A549 (cell line): ENCODE measurements around the gene LRRC8A. TPM values are rescaled to one million over a fixed set of nuclear protein-coding genes. Genes with fewer than 3 reads are reported as not detected.

Experiments used
- ATAC-seq, 2 experiments: fragments of 200-7000 bp in 1 of 2; fragments of >200 bp in 1 of 2; cut with Nextera tagmentation in 1 of 2; cut with Tn5 transposase in 1 of 2; 3 replicates each; pipeline versions ENCODE4 v1.8.0 to v1.9.1; 2018 to 2020; ENCODE audit warnings: mild to moderate bottlenecking in 1 of 2, moderate library complexity in 1 of 2
- CTCF ChIA-PET: fragments of 300-600 bp; sonication (Branson Sonifier 250); formaldehyde crosslinking; extraction: SDS; loops from one replicate; lab custom pipeline; 2021; ENCODE audit warnings: antibody characterized with exemption, inconsistent platforms; lab: Yijun Ruan, JAX
- POLR2A ChIA-PET: fragments of 350-600 bp; formaldehyde crosslinking; extraction: SDS; loops from one replicate; lab custom pipeline; 2021; ENCODE audit warnings: antibody characterized with exemption, inconsistent platforms; lab: Yijun Ruan, JAX
- DNase-seq, 2 experiments: peaks; one replicate each; pipeline versions ENCODE4 v3.0.0 to v3.0.0-alpha.2; 2011 to 2016; ENCODE audit warnings: low read depth in 1 of 2, low spot score in 1 of 2
- FAIRE-seq: peaks from 2 replicates; lab custom pipeline; 2011; peaks lifted over from hg19 to GRCh38; lab: Jason Lieb, UNC
- H3K27ac ChIP-seq, 2 experiments: fragments of >200 bp; sonication (Bioruptor Twin); formaldehyde crosslinking; 3 replicates each; pipeline ENCODE4 v1.5.1; 2016 to 2017
- H3K4me1 ChIP-seq: fragments of >200 bp; sonication (Bioruptor Twin); formaldehyde crosslinking; 3 replicates; pipeline ENCODE4 v1.6.1; 2016
- H3K4me2 ChIP-seq: fragments of >200 bp; sonication (Bioruptor Twin); formaldehyde crosslinking; 3 replicates; pipeline ENCODE4 v1.6.1; 2016
- H3K4me3 ChIP-seq: fragments of >200 bp; sonication (Bioruptor Twin); formaldehyde crosslinking; 3 replicates; pipeline ENCODE4 v1.5.1; 2016
- H3K9me3 ChIP-seq: fragments of >200 bp; sonication (Bioruptor Twin); formaldehyde crosslinking; 3 replicates; pipeline ENCODE4 v1.6.1; 2016
- EHF ChIP-seq: fragments of 250-450 bp; sonication (Bioruptor Pico); IDR thresholded peaks from 2 replicates; pipeline ENCODE4 v1.5.0; 2020; ENCODE audit warnings: mild to moderate bottlenecking
- EHMT2 ChIP-seq: fragments of 200-600 bp; sonication (generic); IDR thresholded peaks from 2 replicates; pipeline ENCODE4 v1.6.1; 2016; ENCODE audit warnings: antibody characterized with exemption, low read depth, mild to moderate bottlenecking, moderate library complexity
- ESRRA ChIP-seq: fragments of 150-350 bp; IDR thresholded peaks from 2 replicates; pipeline ENCODE4 v1.6.1; 2014; ENCODE audit warnings: mild to moderate bottlenecking, low read length, borderline replicate concordance
- FOSB ChIP-seq: fragments of 250-450 bp; sonication (Bioruptor Pico); IDR thresholded peaks from 2 replicates; pipeline ENCODE4 v1.5.0; 2020; ENCODE audit warnings: mild to moderate bottlenecking, moderate library complexity
- HDAC2 ChIP-seq: fragments of 200-600 bp; sonication (generic); IDR thresholded peaks from 2 replicates; pipeline ENCODE4 v1.6.1; 2016
- HOXA7 ChIP-seq: fragments of 250-450 bp; sonication (Bioruptor Pico); IDR thresholded peaks from 2 replicates; pipeline ENCODE4 v1.5.0; 2020; ENCODE audit warnings: mild to moderate bottlenecking, moderate library complexity
- HOXB13 ChIP-seq: fragments of 250-450 bp; sonication (Bioruptor Pico); IDR thresholded peaks from 2 replicates; pipeline ENCODE4 v1.5.0; 2020; ENCODE audit warnings: low read depth, mild to moderate bottlenecking, moderate library complexity
- JUN ChIP-seq, 2 experiments: fragments of >200 bp; sonication (Bioruptor Twin); formaldehyde crosslinking; IDR thresholded peaks; 2 replicates in 1 of 2; 3 replicates in 1 of 2; pipeline ENCODE4 v1.6.1; 2016 to 2017
- KDM1A ChIP-seq: fragments of 200-600 bp; sonication (generic); IDR thresholded peaks from 2 replicates; pipeline ENCODE4 v1.6.1; 2016; ENCODE audit warnings: low read depth, mild to moderate bottlenecking
- KDM5A ChIP-seq: fragments of 200-600 bp; sonication (generic); IDR thresholded peaks from 2 replicates; pipeline ENCODE4 v1.6.1; 2016; ENCODE audit warnings: antibody characterized with exemption, mild to moderate bottlenecking
- MAFK ChIP-seq: fragments of 450-650 bp; IDR thresholded peaks from 2 replicates; pipeline ENCODE4 v1.6.1; 2014; ENCODE audit not compliant: partially characterized antibody
- MAZ ChIP-seq: fragments of 150-350 bp; IDR thresholded peaks from 2 replicates; pipeline ENCODE4 v1.6.1; 2014; ENCODE audit warnings: antibody characterized with exemption, low read depth, low read length, borderline replicate concordance
- NPAS2 ChIP-seq: fragments of 250-450 bp; sonication (Bioruptor Pico); IDR thresholded peaks from 2 replicates; pipeline ENCODE4 v1.8.0; 2022; ENCODE audit warnings: mild to moderate bottlenecking, moderate library complexity, borderline replicate concordance
- POLR2A ChIP-seq: IDR thresholded peaks from 2 replicates; pipeline ENCODE4 v1.6.1; 2012; ENCODE audit warnings: mild to moderate bottlenecking, low read length
- RAD21 ChIP-seq, 2 experiments: fragments of >200 bp in 1 of 2; sonication (Bioruptor Twin) in 1 of 2; formaldehyde crosslinking in 1 of 2; IDR thresholded peaks in 1 of 2; conservative IDR thresholded peaks in 1 of 2; 2 replicates in 1 of 2; 3 replicates in 1 of 2; pipeline ENCODE4 v1.6.1; 2012 to 2018; ENCODE audit warnings: inconsistent platforms in 1 of 2
- RARB ChIP-seq: fragments of 250-450 bp; sonication (Bioruptor Pico); IDR thresholded peaks from 2 replicates; pipeline ENCODE4 v1.8.0; 2021; ENCODE audit warnings: mild to moderate bottlenecking, moderate library complexity
- TP53 ChIP-seq: fragments of 250-450 bp; sonication (Bioruptor Pico); IDR thresholded peaks from 2 replicates; pipeline ENCODE4 v1.5.0; 2021; ENCODE audit warnings: mild to moderate bottlenecking, moderate library complexity
- ZNF302 ChIP-seq: fragments of 250-450 bp; sonication (Bioruptor Pico); IDR thresholded peaks from 2 replicates; pipeline ENCODE4 v1.9.0; 2021; ENCODE audit warnings: inconsistent platforms, mild to moderate bottlenecking, moderate library complexity
- WGBS: methylation state at CpG from one replicate; pipeline ENCODE4 v1.1.6; 2017; ENCODE audit errors: missing lambda C conversion rate; 5-methylcytosine and 5-hydroxymethylcytosine counted together
- polyA plus RNA-seq, 4 experiments: library from polyadenylated mRNA; depleted of rRNA in 3 of 4; stranded (reverse); fragments of >200 nt; fragmentation: RNase III in 1 of 4; extraction: RNeasy Plus Mini Kit Qiagen cat#74134 plus additional on column Dnase treatment in 1 of 4; gene quantifications; 2 replicates in 3 of 4; 3 replicates in 1 of 4; pipeline ENCODE4 v1.2.3, GENCODE V29; 2011 to 2017
- TF ChIP-seq, protein P1 (sequence below): fragments of 250-450 bp; sonication (Bioruptor Pico); IDR thresholded peaks from 2 replicates; pipeline ENCODE4 v1.5.0; 2021; ENCODE audit warnings: mild to moderate bottlenecking, moderate library complexity, borderline replicate concordance
- TF ChIP-seq, protein P2 (sequence below): fragments of 450-650 bp; IDR thresholded peaks from 2 replicates; pipeline ENCODE4 v1.6.1; 2014; ENCODE audit warnings: antibody characterized with exemption
- TF ChIP-seq, protein P3 (sequence below): IDR thresholded peaks from 2 replicates; pipeline ENCODE4 v1.6.1; 2012
- TF ChIP-seq, protein P4 (sequence below): fragments of >200 bp; sonication (Bioruptor Twin); formaldehyde crosslinking; IDR thresholded peaks from 3 replicates; pipeline ENCODE4 v1.6.1; 2016
- TF ChIP-seq, protein P5 (sequence below): fragments of 250-450 bp; sonication (Bioruptor Pico); IDR thresholded peaks from 2 replicates; pipeline ENCODE4 v1.5.0; 2020; ENCODE audit warnings: low read depth, mild to moderate bottlenecking, moderate library complexity
- TF ChIP-seq, protein P6 (sequence below): fragments of >200 bp; sonication (Bioruptor Twin); formaldehyde crosslinking; IDR thresholded peaks from 3 replicates; pipeline ENCODE4 v1.5.1; 2016

The LRRC8A gene
- polyA plus RNA-seq, 2 of the 4 experiments (the other 2 are of a cell fraction): 22.9 to 25.9 TPM

DNA sequence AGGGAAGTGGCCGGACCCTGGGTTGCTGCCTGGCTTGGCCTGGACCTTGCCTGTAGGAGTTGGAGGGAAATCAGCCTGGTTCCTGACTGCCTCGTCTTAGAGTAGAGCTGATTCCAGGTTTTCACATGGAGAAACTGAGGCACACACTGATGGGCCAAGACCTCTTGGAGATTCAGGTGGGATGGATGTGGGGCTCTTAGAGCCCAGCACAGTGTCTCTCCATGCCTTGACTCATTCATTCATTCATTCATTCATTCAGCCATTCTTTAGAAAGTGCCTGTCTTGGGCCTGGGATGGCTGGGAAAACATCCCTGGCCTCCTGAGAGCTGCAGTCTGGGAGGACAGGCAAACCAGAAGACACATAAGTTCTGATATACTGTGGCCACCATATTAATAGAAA lies 2.2 kb downstream of the LRRC8A start (continued):
- TF ChIP-seq FOSB (CRISPR knock-in tag) (no peak), MAZ (no peak), JUN (IDR thresholded peaks at IDR 0.05) (no peak)

DNA sequence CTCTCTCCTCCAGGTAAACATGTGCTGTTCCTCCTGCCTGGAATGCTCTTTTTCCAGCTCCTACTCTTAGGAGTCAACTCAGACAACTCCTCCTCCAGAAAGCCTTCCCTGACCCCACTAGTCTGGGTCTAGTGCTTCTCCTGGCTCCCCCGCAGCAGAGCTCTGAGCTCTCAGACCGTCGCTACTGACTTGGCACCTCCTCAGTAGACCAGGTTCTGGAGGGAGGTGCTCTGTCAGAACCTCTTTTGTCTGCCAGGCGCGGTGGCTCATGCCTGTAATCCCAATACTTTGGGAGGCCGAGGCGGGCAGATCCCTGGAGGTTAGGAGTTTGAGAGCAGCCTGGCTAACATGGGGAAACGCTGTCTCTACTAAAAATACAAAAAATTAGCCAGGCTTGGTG lies 3.4 kb downstream of the LRRC8A start:
- H3K4me1 ChIP-seq: peaks cover 23% of the 10 kb centered on the region
- CTCF ChIA-PET: interaction anchor here (1.7 to 3.2 kb wide), 2 partner anchors 23 to 43 kb away, joined by 6 to 13 read pairs; no protein-coding TSS in a partner anchor
- no peak overlapping the region for H3K4me3 ChIP-seq
- H3K4me2 ChIP-seq: no peak overlapping the region
- ATAC-seq: no peak
- TF ChIP-seq RARB (CRISPR knock-in tag) (no peak), HOXB13 (no peak), KDM5A (no peak), EHMT2 (no peak), KDM1A (no peak), HDAC2 (no peak), ZNF302 (no peak), MAFK (no peak)
- TF ChIP-seq, protein P1, sequence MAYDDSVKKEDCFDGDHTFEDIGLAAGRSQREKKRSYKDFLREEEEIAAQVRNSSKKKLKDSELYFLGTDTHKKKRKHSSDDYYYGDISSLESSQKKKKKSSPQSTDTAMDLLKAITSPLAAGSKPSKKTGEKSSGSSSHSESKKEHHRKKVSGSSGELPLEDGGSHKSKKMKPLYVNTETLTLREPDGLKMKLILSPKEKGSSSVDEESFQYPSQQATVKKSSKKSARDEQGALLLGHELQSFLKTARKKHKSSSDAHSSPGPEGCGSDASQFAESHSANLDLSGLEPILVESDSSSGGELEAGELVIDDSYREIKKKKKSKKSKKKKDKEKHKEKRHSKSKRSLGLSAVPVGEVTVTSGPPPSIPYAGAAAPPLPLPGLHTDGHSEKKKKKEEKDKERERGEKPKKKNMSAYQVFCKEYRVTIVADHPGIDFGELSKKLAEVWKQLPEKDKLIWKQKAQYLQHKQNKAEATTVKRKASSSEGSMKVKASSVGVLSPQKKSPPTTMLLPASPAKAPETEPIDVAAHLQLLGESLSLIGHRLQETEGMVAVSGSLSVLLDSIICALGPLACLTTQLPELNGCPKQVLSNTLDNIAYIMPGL: no peak
- TF ChIP-seq, protein P2, sequence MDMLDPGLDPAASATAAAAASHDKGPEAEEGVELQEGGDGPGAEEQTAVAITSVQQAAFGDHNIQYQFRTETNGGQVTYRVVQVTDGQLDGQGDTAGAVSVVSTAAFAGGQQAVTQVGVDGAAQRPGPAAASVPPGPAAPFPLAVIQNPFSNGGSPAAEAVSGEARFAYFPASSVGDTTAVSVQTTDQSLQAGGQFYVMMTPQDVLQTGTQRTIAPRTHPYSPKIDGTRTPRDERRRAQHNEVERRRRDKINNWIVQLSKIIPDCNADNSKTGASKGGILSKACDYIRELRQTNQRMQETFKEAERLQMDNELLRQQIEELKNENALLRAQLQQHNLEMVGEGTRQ: no peak
- TF ChIP-seq, protein P3, sequence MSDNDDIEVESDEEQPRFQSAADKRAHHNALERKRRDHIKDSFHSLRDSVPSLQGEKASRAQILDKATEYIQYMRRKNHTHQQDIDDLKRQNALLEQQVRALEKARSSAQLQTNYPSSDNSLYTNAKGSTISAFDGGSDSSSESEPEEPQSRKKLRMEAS: no peak
- TF ChIP-seq, protein P4, sequence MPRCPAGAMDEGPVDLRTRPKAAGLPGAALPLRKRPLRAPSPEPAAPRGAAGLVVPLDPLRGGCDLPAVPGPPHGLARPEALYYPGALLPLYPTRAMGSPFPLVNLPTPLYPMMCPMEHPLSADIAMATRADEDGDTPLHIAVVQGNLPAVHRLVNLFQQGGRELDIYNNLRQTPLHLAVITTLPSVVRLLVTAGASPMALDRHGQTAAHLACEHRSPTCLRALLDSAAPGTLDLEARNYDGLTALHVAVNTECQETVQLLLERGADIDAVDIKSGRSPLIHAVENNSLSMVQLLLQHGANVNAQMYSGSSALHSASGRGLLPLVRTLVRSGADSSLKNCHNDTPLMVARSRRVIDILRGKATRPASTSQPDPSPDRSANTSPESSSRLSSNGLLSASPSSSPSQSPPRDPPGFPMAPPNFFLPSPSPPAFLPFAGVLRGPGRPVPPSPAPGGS: no peak
- TF ChIP-seq, protein P5, sequence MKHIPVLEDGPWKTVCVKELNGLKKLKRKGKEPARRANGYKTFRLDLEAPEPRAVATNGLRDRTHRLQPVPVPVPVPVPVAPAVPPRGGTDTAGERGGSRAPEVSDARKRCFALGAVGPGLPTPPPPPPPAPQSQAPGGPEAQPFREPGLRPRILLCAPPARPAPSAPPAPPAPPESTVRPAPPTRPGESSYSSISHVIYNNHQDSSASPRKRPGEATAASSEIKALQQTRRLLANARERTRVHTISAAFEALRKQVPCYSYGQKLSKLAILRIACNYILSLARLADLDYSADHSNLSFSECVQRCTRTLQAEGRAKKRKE (CRISPR knock-in tag): no peak
- H3K9me3 ChIP-seq: no peaks in the 10 kb centered on the region
- 97% methylated on average over 8 of the region's 8 CpGs for WGBS
- FAIRE-seq: no peak
- H3K27ac ChIP-seq: no peak overlapping the region
- DNase-seq: no peak
- POLR2A ChIA-PET: no interaction called here

DNA sequence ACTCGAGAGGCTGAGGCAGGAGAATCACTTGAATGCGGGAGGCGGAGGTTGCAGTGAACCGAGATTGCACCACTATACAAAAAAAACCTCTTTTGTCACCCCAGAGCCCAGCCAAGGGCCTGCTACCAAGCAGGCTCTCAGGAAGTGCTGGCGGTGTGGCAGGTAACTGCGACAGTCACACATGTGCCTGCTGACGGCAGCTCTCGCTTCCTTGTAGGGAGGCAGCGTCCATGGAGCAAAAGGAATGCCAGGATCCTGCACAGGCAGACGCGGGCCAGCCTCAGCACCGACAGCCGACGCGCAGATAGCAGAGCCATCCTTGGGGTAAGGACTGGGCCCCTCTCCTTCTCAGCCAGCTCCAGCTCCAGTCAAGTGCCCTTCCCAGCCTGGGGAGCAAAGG lies 3.9 kb downstream of the LRRC8A start:
- ChIA-PET CTCF (interaction anchor here (1.7 to 3.2 kb wide), 2 partner anchors 23 to 42 kb away, joined by 6 to 13 read pairs; no protein-coding TSS in a partner anchor), POLR2A (no interaction called here)
- no peak for DNase-seq
- Histone ChIP-seq H3K9me3 (no peaks in the 10 kb centered on the region), H3K4me1 (peaks cover 22% of the 10 kb centered on the region), H3K4me3 (no peak overlapping the region), H3K27ac (no peak overlapping the region), H3K4me2 (no peak overlapping the region)
- no peak for ATAC-seq
- no peak for FAIRE-seq
- 90% methylated on average over 15 of the region's 15 CpGs for WGBS
- no peak for TF ChIP-seq ZNF302
- TF ChIP-seq HOXA7 (CRISPR knock-in tag): no peak
- TF ChIP-seq EHF: no peak
- TF ChIP-seq TP53 (CRISPR knock-in tag): no peak
- TF ChIP-seq POLR2A: no peak
- no peak for TF ChIP-seq HOXB13
- TF ChIP-seq, protein P6, sequence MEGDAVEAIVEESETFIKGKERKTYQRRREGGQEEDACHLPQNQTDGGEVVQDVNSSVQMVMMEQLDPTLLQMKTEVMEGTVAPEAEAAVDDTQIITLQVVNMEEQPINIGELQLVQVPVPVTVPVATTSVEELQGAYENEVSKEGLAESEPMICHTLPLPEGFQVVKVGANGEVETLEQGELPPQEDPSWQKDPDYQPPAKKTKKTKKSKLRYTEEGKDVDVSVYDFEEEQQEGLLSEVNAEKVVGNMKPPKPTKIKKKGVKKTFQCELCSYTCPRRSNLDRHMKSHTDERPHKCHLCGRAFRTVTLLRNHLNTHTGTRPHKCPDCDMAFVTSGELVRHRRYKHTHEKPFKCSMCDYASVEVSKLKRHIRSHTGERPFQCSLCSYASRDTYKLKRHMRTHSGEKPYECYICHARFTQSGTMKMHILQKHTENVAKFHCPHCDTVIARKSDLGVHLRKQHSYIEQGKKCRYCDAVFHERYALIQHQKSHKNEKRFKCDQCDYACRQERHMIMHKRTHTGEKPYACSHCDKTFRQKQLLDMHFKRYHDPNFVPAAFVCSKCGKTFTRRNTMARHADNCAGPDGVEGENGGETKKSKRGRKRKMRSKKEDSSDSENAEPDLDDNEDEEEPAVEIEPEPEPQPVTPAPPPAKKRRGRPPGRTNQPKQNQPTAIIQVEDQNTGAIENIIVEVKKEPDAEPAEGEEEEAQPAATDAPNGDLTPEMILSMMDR: no peak
- TF ChIP-seq NPAS2: no peak
- no peak for TF ChIP-seq ESRRA
- TF ChIP-seq RAD21 (conservative IDR thresholded peaks at IDR 0.05 in 1 of 2, IDR thresholded peaks at IDR 0.05 in 1 of 2): no peak
- no peak for TF ChIP-seq KDM5A
